ENCODE data around the gene STUB1.

DNA sequence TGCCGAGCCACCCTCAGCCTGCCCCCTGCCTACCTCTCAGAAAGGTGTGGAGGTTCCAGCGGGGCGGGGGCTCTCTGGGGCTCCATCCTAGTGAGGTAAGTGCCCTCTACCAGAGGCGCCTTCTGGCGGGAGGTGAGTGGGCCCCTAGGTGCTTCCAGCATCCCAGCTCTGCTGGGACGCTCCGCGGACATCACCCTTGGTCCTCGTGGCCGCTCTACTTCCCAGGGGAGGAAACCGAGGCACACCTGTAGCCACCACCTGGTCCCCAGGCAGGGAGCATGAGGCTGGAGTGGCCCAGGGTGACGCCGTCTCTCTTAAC, 37.2 kb upstream of the STUB1 start:
- TF ChIP-seq CTCF (IDR thresholded peaks at IDR 0.05; ENCODE audit: low read depth, low read length, missing input control) (no peak), MAX (IDR thresholded peaks at IDR 0.05) (no peak), RAD21 (IDR thresholded peaks at IDR 0.05) (no peak), SP1 (IDR thresholded peaks at IDR 0.05) (no peak), FOXA1 (IDR thresholded peaks at IDR 0.05) (no peak)

All from liver (tissue), 3 donors.